RPMI7951 (cell line): ENCODE results near the gene GRB10. TPM values are rescaled to one million over a fixed set of nuclear protein-coding genes. Genes with fewer than 3 reads are reported as not detected.
"Not testable (repeated sequence)": the region's sequence is repeated elsewhere in the genome, so short reads cannot be mapped to it uniquely, and the experiment has no call there.

Experiments used
- DNase-seq: peaks from one replicate; pipeline ENCODE4 v3.0.0-alpha.2; 2012; ENCODE audit warnings: low read depth
- total RNA-seq: library from RNA; depleted of rRNA; stranded (reverse); fragments of >200 nt; shearing (Covaris generic); gene quantifications from 2 replicates; pipeline ENCODE4 v1.2.3, GENCODE V29; 2014

GRB10 gene
- total RNA-seq, 1 experiment from 2014 or later = 51.7 TPM

GRCh38 chr7:50778189-50778588 is 4.5 kb downstream of the GRB10 start:
- DNase-seq = no peak

GRCh38 chr7:50775836-50776235 is 6.9 kb downstream of the GRB10 start:
- no peak for DNase-seq

- no peak for DNase-seq
Measured at GRCh38 chr7:50775231-50775630, 7.5 kb downstream of the GRB10 start.

GRCh38 chr7:50774319-50774718 is 8.4 kb downstream of the GRB10 start:
- DNase-seq = no peak

- not testable (repeated sequence) for DNase-seq
Measured at GRCh38 chr7:50773071-50773470, 9.6 kb downstream of the GRB10 start.

GRCh38 chr7:50771120-50772002 is 11.3 kb downstream of the GRB10 start:
- DNase-seq = no peak

- no peak for DNase-seq
Measured at GRCh38 chr7:50768485-50769474, 13.9 kb downstream of the GRB10 start.

- no peak for DNase-seq
Measured at GRCh38 chr7:50766849-50767207, 15.9 kb downstream of the GRB10 start.

GRCh38 chr7:50766106-50766848 is 16.4 kb downstream of the GRB10 start:
- no peak for DNase-seq

- no peak for DNase-seq
Measured at GRCh38 chr7:50762337-50762736, 20.4 kb downstream of the GRB10 start.

- no peak for DNase-seq
Measured at GRCh38 chr7:50761713-50762112, 21.0 kb downstream of the GRB10 start.

- no peak for DNase-seq
Measured at GRCh38 chr7:50757703-50758390, 24.8 kb downstream of the GRB10 start.

- DNase-seq = no peak
Measured at GRCh38 chr7:50756180-50756579, 26.5 kb downstream of the GRB10 start.

GRCh38 chr7:50754684-50755083 is 28.0 kb downstream of the GRB10 start:
- no peak for DNase-seq

- DNase-seq = no peak
Measured at GRCh38 chr7:50754241-50754640, 28.5 kb downstream of the GRB10 start.

GRCh38 chr7:50752422-50752821 is 30.3 kb downstream of the GRB10 start:
- DNase-seq = no peak

GRCh38 chr7:50751146-50751545 is 31.6 kb downstream of the GRB10 start:
- DNase-seq = no peak

GRCh38 chr7:50749896-50750295 is 32.8 kb downstream of the GRB10 start:
- no peak for DNase-seq

- DNase-seq = no peak
Measured at GRCh38 chr7:50748472-50748871, 34.2 kb downstream of the GRB10 start.

- no peak for DNase-seq
Measured at GRCh38 chr7:50745835-50746234, 36.9 kb downstream of the GRB10 start.

GRCh38 chr7:50745336-50745735 is 37.4 kb downstream of the GRB10 start:
- no peak for DNase-seq
